Measurements from ENCODE around the gene TBC1D3B. TPM values are rescaled to one million over a fixed set of nuclear protein-coding genes. Genes with fewer than 3 reads are reported as not detected.
A peak's percentile ranks its signal among the peaks of the same experiment; 100 is the strongest.

Gene TBC1D3B
- total and polyA plus RNA-seq, 10 of the 15 experiments (the other 5 are each of a cell fraction or from before 2014, with no cell fraction given), result 0.67 to 8.5 (median 1.7) TPM; not detected in 2

DNA sequence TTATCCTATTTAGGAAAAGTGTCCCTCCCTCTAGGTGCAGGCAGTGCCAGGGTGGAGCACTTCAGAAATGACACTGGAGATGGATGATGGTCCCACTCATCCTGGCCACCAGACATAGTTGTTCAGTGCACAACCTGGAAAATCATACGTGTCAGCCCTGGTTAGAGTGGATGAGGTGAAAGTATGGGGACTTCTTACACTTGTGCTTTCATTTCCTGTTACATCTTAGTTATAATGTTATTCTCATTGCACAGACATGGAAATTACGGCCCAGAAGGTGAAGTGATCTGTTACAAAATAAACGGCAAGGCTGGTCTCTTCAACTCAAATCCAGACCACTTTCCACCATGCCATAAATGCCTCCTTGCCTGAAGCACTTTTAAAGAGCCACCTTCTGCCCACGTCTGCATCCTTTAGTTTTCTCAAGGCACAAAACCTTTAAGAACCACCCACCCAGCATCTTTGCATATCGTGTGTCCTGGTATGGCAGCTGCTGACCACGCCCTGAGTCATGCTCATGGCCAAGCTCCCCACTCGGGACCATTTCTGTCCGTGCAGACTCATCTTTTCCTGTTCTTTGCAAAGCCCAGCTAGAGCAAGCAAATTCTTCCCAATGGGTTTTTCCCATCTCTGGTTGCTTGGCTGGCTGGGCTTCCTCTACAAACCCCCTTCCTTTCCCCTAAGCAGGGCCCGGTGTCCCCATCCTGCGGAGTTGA lies 22.4 kb downstream of the TBC1D3B start:
- peak; percentile 76 for ATAC-seq
- SMC1A ChIA-PET (ENCODE audit: uncharacterized antibody, unreplicated experiment), result interaction anchor here (11.3 kb wide), 1 partner anchor 178 kb away, joined by 485 read pairs; the partner anchor contains the start of gene CCL16
- no peaks in the 10 kb centered on the region for H3K27me3 ChIP-seq (replicated peaks in 1 of 2; ENCODE audit: control insufficient read depth in 2 of 2, insufficient read depth in 2 of 2, low read length in 1 of 2)
- no peaks in the 10 kb centered on the region for H3K79me2 ChIP-seq (ENCODE audit: control insufficient read depth, insufficient read depth, low read length)
- FAIRE-seq, result no peak
- H3K9me3 ChIP-seq (replicated peaks; ENCODE audit: control insufficient read depth, insufficient read depth, low read length), result no peaks in the 10 kb centered on the region
- WGBS (ENCODE audit: insufficient coverage, insufficient replicate concordance, low lambda C conversion rate, missing lambda C conversion rate), result 0% methylated on average over 10 of the region's 10 CpGs
- BruUV-seq (replicated peaks), result no TSS peak
- CTCF ChIA-PET, result interaction anchor here (1.0 kb wide), 1 partner anchor 82 kb away, joined by 6 read pairs; no protein-coding TSS in a partner anchor
- intact Hi-C loops (cut with micrococcal nuclease; ENCODE audit: unreplicated experiment) (no loop called here), in situ Hi-C loops (cut with MboI) (no loop called here)
- no peak overlapping the region for H2AFZ ChIP-seq (ENCODE audit: control insufficient read depth, low read depth, low read length)
- TF ChIP-seq SPI1 (IDR thresholded peaks at IDR 0.05; ENCODE audit: borderline replicate concordance, insufficient read depth, low read depth, low read length), result peak; percentile 60
- TF ChIP-seq POU2F2 (IDR thresholded peaks at IDR 0.05; ENCODE audit: borderline replicate concordance, low read depth, low read length), result 0 out of 3 replicates have a peak, but pooled peaks have one; percentile 27
- no peak for TF ChIP-seq PML (IDR thresholded peaks at IDR 0.05; ENCODE audit: low read length)
- POLR2A ChIA-PET, result no interaction called here
- RAD21 ChIA-PET (ENCODE audit: unreplicated experiment), result interaction anchor here (1.4 kb wide), 1 partner anchor 183 kb away, joined by 3 read pairs; no protein-coding TSS in a partner anchor
- H3K36me3 ChIP-seq (ENCODE audit: control insufficient read depth in 2 of 2, insufficient read depth in 2 of 2, low read length in 1 of 2), result no peaks in the 10 kb centered on the region
- H3K9ac ChIP-seq (ENCODE audit: control insufficient read depth, insufficient read depth, low read length), result no peak overlapping the region
- H3K4me2 ChIP-seq (ENCODE audit: control insufficient read depth, insufficient read depth), result peak overlapping the region; percentile 38; the same call in 1 of the 2 replicates
- peaks cover 13% of the 10 kb centered on the region for H3K4me1 ChIP-seq (ENCODE audit: control insufficient read depth, insufficient read depth, low read length)
- no peak overlapping the region for H3K27ac ChIP-seq (ENCODE audit: control insufficient read depth, insufficient read depth)
- no peak overlapping the region for H3K4me3 ChIP-seq
- no peak for DNase-seq (ENCODE audit: low read depth, low spot score)
- H4K20me1 ChIP-seq (ENCODE audit: control insufficient read depth, insufficient read depth), result no peaks in the 10 kb centered on the region

- FAIRE-seq, result no peak
- TF ChIP-seq SPI1 (IDR thresholded peaks at IDR 0.05; ENCODE audit: borderline replicate concordance, insufficient read depth, low read depth, low read length) (no peak), PML (IDR thresholded peaks at IDR 0.05; ENCODE audit: low read length) (no peak), ELK1 (IDR thresholded peaks at IDR 0.05; ENCODE audit: low read depth, low read length) (no peak), POLR2AphosphoS2 (IDR thresholded peaks at IDR 0.05; ENCODE audit: low read depth, low read length) (no peak), CHD1 (IDR thresholded peaks at IDR 0.05; ENCODE audit: low read depth, low read length) (no peak), SRF (IDR thresholded peaks at IDR 0.05; ENCODE audit: low read depth in 2 of 2, low read length in 2 of 2) (no peak), NFXL1 (IDR thresholded peaks at IDR 0.05; ENCODE audit: borderline replicate concordance) (no peak), POU2F2 (IDR thresholded peaks at IDR 0.05; ENCODE audit: borderline replicate concordance, low read depth, low read length) (no peak)
- TF ChIP-seq, protein P1, sequence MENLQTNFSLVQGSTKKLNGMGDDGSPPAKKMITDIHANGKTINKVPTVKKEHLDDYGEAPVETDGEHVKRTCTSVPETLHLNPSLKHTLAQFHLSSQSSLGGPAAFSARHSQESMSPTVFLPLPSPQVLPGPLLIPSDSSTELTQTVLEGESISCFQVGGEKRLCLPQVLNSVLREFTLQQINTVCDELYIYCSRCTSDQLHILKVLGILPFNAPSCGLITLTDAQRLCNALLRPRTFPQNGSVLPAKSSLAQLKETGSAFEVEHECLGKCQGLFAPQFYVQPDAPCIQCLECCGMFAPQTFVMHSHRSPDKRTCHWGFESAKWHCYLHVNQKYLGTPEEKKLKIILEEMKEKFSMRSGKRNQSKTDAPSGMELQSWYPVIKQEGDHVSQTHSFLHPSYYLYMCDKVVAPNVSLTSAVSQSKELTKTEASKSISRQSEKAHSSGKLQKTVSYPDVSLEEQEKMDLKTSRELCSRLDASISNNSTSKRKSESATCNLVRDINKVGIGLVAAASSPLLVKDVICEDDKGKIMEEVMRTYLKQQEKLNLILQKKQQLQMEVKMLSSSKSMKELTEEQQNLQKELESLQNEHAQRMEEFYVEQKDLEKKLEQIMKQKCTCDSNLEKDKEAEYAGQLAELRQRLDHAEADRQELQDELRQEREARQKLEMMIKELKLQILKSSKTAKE (IDR thresholded peaks at IDR 0.05; ENCODE audit: low read depth, poor library complexity, severe bottlenecking), result no peak
Measured at GRCh38 chr17:36152639-36153120, 23.8 kb downstream of the TBC1D3B start.

More at GRCh38 chr17:36152639-36153120, 23.8 kb downstream of the TBC1D3B start:
- CTCF ChIA-PET, result interaction anchor here (1.5 to 12.0 kb wide), 3 partner anchors 77 to 310 kb away, joined by 4 to 622 read pairs (median 201); partner anchors contain the start of gene CCL16
- no peak overlapping the region for H3K4me3 ChIP-seq
- DNase-seq (ENCODE audit: low read depth, low spot score), result no peak
- RAD21 ChIA-PET (ENCODE audit: unreplicated experiment), result interaction anchor here (0.7 to 1.1 kb wide), 2 partner anchors 80 to 183 kb away, joined by 4 to 6 read pairs; no protein-coding TSS in a partner anchor
- POLR2A ChIA-PET, result interaction anchor here (0.6 kb wide), 1 partner anchor 178 kb away, joined by 3 read pairs; no protein-coding TSS in a partner anchor
- intact Hi-C loops (cut with micrococcal nuclease; ENCODE audit: unreplicated experiment), result no loop called here
- BruUV-seq (replicated peaks), result no TSS peak
- no peak overlapping the region for H3K4me2 ChIP-seq (ENCODE audit: control insufficient read depth, insufficient read depth)
- H3K27me3 ChIP-seq (replicated peaks in 1 of 2; ENCODE audit: control insufficient read depth in 2 of 2, insufficient read depth in 2 of 2, low read length in 1 of 2), result no peaks in the 10 kb centered on the region
- H3K9me3 ChIP-seq (replicated peaks; ENCODE audit: control insufficient read depth, insufficient read depth, low read length), result no peaks in the 10 kb centered on the region
- H3K4me1 ChIP-seq (ENCODE audit: control insufficient read depth, insufficient read depth, low read length), result peaks cover 16% of the 10 kb centered on the region
- 78% methylated on average over 8 of the region's 8 CpGs for WGBS (ENCODE audit: insufficient coverage, insufficient replicate concordance, low lambda C conversion rate, missing lambda C conversion rate)
- no peak overlapping the region for H3K9ac ChIP-seq (ENCODE audit: control insufficient read depth, insufficient read depth, low read length)
- no peak for ATAC-seq
- no peak overlapping the region for H2AFZ ChIP-seq (ENCODE audit: control insufficient read depth, low read depth, low read length)
- H3K79me2 ChIP-seq (ENCODE audit: control insufficient read depth, insufficient read depth, low read length), result no peaks in the 10 kb centered on the region
- SMC1A ChIA-PET (ENCODE audit: uncharacterized antibody, unreplicated experiment), result interaction anchor here (8.6 to 11.3 kb wide), 2 partner anchors 81 to 177 kb away, joined by 206 to 485 read pairs; partner anchors contain the start of genes CCL16 and CCL18
- H3K27ac ChIP-seq (ENCODE audit: control insufficient read depth, insufficient read depth), result no peak overlapping the region
- H3K36me3 ChIP-seq (ENCODE audit: control insufficient read depth in 2 of 2, insufficient read depth in 2 of 2, low read length in 1 of 2), result no peaks in the 10 kb centered on the region
- in situ Hi-C loops (cut with MboI), result no loop called here
- no peaks in the 10 kb centered on the region for H4K20me1 ChIP-seq (ENCODE audit: control insufficient read depth, insufficient read depth)
